Stimulated activated CD8-positive, alpha-beta memory T cell treated with anti-CD3 and anti-CD28 coated beads, Interleukin-15, amount 100 ng/mL, for 24 hours (primary cell): ENCODE results near the gene NKD1.
"Not testable (repeated sequence)": the region's sequence is repeated elsewhere in the genome, so short reads cannot be mapped to it uniquely, and the experiment has no call there.

Source experiments
- DNase-seq: peaks from one replicate; pipeline ENCODE4 v3.0.0-alpha.2; 2020; ENCODE audit warnings: low read depth

The NKD1 gene, protein sequence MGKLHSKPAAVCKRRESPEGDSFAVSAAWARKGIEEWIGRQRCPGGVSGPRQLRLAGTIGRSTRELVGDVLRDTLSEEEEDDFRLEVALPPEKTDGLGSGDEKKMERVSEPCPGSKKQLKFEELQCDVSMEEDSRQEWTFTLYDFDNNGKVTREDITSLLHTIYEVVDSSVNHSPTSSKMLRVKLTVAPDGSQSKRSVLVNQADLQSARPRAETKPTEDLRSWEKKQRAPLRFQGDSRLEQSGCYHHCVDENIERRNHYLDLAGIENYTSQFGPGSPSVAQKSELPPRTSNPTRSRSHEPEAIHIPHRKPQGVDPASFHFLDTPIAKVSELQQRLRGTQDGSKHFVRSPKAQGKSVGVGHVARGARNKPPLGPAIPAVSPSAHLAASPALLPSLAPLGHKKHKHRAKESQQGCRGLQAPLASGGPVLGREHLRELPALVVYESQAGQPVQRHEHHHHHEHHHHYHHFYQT

DNA sequence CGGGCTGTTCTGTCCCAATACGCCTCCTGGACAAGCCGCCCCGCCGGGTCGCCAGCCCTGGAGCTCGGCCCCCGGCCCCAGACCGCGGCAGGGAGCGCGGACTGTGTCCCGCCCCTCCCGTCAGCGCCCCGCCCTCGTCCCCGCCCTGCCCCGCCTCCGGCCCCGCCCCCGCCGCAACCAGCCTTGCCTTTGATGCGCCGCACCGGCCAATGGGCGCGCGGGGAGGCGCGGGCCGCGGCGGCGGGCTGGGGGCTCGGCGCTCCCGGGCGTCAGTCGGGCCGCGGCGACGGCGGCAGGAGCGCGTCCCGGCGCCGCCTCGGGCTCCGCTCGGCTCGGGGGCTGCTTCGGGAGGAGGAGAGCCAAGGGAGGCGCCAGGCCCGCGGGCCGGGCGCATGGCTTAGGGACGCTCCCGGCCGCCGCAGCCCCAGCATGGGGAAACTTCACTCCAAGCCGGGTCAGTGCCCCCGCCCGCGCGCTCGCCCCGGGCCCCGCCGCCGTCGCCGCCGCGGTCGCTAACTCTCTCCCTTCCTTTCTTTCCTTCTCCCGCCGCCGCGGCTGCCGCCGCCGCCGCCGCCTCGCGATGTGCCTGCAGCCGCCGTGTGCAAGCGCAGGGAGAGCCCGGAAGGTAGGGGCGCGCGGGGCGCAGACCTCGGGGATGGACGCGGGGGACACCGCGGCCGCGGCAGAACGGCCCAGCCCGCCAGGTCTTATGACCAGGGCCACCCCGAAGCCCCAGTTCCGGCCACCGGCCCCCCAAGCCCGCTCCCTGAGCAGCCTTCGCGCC is at the start of gene NKD1:
Gene NKD1 (plus strand): TSS at position 272 of the 784 bp plus-strand sequence. CDS start 158 bp downstream, at position 430.
- DNase-seq, result peak; percentile 54

DNA sequence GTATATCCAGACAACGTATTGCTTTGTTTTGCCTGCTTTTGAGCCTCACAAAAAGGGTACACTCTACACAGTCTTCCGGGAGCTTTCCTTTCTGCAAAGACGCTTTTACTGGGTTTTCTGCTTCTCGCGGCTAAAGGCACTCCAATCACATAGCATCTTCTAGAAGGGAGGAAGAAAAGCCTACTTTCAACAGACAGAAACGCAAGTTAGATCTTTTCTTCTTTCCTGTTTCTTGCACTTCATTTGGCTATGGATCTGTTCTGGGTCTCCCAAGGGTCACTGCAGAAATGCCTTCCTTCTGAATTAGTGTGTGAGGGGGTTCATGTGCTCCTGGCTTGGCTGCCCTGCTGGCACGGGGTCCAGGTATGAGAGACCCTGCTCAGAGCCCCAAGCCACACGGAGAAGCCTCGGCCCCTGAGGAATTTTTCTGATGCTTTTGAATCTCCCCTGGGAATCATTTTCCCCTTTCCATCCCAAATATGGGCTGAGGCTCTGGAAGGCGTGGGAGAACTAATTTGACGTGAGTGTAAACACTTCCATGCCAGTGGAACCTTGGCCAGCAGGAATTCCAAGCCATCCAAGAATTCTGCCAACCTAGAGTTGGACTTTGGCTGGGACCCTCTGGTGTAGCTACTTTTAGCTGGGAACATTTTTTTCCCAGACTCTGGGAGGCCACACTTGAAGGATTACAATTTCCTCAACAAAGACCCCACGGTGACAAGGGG is 49.6 kb upstream of the NKD1 start:
- DNase-seq, result no peak

DNA sequence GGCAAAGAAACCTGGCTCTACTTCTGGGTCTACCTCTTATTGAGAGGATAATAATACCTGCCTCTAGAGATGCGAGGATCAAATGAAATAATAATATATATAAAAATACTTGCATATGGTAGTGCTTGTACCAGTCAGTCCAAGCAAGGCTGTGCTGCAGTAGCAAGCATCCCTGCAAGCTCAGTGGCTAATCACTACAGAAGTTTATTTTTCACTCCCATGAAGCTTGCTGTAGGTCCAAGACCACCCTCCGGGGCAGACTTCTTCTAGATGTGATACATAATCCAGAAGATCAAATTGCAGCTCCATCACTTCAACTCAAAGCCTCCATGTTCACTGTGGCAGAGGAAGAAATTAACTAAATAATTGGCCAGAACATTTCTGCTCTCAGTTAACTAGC is 48.9 kb upstream of the NKD1 start:
- DNase-seq, result no peak

DNA sequence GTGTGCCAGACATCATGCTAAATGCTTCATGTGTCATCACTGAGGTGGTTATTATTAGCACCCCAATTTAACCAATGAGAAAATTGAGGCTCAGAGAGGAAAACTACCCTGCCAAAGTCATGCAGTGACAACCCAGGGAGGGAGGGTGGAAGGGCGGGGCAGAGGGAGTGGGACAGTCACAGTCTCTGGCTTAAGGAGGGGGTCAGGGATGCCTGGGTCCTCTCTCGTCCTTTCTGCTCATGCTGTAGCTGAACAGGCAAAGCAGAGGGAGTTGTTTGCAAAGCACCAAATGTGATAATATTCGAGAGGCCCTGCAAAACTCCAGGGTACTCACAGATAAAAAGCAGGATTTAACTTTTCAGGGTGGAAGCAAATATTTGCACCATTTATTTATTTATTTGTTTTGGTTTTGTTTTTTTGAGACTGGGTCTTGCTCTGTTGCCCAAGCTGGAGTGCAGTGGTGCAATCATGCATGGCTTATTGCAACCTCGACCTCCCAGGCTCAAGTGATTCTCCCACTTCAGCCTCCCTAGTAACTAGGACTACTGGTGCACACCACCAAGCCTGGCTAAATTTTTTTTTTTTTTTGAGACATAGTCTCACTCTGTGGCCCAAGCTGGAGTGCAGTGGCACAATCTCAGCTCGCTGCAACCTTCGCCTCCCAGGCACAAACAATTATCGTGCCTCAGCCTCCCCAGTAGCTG is 47.9 kb upstream of the NKD1 start:
- no peak for DNase-seq

DNA sequence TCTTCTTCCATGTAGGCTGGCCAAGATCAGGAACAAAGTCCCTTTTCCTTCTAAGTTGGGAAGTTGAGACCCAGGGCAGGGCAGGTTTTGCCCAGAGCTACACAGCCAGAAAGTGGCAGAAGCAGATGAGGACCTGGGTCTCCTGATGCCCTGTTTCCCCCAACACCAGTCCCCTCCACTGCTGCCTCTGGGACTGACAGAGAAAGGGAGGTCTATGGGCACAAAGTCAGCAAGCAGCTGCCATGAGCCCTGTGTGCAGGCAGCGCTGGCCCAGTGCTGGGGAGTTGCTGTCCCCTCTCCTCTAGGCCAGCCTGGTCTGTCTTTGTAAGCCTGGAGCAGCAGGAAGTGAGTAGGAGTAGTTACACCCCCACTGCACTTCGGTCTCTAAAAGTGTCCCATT is 46.9 kb upstream of the NKD1 start:
- DNase-seq, result no peak

DNA sequence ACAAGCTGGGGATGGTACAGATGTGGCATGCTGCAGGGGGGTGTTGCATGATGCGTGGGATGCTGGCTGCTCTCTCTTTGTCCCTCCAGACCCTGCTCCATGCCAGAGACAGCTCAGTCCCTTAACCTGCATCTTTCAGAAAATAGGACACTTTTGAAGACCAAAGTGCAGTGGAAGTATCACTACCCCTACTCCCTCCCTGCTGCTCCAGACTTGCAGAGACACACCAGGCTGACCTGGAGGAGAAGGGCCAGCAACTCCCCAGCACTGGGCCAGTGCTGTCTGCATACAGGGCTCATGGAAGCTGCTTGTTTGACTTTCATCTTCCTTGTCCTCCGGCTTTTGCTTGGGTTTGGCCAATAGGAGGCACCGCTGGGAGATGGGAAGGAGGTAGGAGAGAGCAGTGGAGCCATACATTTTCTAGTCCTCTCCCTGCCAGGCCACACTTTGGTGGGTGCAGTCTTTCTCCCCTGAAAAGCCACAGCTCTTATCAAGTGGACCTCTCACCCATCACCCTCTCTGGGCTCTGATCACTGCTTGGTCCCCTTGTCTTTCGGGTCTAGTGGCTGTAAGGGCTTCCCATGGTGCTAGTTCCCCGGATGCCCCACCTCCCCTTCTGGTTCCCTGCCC is 46.1 kb upstream of the NKD1 start:
- DNase-seq, result no peak

DNA sequence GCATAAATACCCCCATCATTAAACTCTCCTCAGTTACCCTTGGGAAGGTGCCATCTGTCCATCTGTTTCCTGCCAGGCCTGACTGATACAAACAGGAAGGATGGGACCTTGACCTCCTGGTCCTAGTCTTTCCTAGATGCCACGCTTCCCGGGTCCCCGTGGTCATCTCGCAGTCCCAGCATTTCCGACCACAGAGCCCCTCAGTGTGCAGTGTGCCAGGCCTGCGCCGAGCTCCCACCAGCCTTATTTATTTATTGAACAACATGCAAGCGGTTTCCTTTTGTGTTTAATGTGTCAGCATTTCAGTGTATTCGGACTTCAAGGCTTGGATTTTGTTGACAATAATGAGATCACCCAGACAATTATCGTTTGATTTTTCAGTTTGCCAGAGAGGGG is 45.6 kb upstream of the NKD1 start:
- DNase-seq, result no peak

DNA sequence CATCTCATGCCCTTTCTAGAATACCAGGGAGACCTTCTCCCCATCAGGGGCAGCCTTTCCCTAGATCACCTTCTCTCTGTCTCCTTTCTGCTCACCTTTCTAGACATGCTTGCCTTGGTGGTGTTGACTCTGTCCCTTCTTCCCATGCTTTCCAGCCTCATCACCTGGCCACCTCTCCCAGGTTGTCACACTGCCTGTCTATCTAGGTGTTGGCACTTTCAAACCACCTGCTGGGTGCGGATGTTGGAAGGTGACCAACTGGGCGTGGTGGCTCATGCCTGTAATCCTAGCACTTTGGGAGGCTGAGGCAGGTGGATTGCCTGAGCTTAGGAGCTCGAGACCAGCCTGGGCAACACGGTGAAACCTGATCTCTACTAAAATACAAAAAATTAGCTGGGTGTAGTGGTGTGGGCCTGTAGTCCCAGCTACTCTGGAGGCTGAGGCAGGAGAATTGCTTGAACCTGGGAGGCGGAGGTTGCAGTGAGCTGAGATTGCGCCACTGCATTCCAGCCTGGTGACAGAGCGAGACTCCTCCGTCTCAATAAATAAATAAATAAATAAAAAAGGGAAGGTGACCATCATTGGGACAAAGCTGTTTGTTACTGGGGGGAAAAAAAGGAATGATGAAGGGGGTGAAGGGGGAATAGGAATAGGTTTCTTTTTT is 44.2 kb upstream of the NKD1 start:
- not testable (repeated sequence) for DNase-seq

DNA sequence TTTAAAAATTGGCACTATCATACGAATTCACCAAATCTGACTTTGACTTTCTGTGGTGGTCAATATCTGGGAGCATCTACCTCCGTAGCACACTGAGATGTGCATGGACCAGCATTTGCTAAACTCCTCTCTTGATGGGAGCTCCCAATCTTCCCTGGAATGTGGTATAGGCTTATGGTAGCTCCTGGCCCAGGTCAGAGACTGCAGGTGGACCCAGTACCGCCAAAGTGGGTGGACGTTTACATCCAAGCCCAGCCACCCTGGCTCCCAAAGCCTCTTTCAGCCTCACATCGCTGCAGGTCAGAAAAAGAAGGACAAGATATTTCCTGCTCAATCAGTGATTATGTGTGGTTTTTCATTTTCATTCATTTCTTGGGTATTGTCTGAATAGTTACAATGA is 43.1 kb upstream of the NKD1 start:
- DNase-seq, result no peak

DNA sequence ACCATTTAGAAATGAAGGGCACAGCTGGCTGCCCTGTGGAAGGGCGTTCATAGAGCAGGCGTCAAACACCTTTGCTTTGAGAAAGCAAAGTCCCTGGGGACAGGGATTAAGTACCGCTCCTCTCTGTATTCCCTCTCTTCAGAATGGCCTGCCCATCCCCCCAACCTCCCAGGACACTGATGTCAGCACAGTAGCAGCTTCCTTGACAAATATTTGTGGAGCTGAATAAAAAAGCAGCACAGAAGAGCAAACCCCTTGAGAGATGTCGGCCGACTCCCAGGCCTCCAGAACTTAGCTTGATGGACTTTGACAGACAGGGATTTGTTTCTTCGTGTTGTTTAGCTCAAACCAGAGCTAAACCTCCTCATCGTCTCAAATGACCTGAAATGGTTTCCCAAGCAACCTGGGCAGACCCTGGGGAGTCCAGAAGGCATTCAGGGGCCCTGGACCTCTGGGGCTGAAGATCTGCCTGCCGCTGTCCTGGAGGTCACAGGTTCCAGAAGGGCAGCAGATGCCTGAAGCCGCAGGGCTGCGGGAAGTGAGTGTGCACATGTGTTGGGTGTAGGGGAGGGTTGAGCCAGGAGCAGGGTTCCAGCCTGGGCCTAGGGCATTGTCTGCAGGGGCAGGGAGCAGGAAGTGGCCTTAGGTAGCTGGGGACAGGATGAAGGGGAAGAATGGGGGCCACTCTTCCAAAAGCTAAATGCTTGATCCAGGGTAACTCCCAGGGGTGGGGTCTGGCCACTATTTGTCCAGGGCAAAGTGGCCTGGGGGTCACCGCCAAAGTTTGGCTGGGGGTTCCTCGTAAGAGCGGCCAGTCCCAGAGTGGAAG is 42.3 kb upstream of the NKD1 start:
- no peak for DNase-seq

DNA sequence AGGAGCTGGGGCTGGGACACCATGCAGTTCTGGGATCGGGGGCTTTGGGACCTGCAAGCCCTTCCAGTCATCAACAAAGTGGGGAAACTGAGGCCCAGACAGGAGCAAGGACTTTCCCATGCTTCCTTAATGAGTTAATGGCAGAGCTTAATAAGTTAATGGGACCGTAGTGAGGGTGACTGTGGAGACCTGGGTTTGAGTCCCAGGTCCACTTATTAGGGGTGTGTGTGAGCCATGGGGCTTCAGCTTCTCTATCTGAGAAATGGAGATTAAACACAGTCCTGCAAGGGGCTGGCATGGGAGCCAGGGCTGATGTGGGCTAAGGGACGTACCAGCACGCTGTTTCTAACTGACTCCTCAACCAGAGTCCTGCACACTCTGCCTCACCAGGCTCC is 41.7 kb upstream of the NKD1 start:
- DNase-seq, result no peak

DNA sequence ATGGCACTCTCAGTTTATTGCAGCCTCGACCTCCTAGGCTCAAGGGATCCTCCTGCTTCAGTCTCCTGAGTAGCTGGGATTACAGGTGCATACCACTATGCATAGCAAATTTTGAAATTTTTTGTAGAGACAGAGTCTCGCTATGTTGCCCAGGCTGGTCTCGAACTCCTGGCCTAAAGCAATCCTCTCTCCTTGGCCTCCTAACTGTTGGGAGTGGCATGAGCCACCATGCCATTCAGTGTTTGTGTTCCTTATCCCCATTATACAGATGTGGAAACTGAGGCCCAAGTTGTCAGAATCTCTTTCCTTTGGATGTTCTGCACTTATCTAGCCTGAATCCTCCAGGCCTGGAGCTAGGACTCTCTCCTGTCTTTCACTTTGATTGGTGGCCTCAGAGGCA is 40.8 kb upstream of the NKD1 start:
- DNase-seq, result no peak

DNA sequence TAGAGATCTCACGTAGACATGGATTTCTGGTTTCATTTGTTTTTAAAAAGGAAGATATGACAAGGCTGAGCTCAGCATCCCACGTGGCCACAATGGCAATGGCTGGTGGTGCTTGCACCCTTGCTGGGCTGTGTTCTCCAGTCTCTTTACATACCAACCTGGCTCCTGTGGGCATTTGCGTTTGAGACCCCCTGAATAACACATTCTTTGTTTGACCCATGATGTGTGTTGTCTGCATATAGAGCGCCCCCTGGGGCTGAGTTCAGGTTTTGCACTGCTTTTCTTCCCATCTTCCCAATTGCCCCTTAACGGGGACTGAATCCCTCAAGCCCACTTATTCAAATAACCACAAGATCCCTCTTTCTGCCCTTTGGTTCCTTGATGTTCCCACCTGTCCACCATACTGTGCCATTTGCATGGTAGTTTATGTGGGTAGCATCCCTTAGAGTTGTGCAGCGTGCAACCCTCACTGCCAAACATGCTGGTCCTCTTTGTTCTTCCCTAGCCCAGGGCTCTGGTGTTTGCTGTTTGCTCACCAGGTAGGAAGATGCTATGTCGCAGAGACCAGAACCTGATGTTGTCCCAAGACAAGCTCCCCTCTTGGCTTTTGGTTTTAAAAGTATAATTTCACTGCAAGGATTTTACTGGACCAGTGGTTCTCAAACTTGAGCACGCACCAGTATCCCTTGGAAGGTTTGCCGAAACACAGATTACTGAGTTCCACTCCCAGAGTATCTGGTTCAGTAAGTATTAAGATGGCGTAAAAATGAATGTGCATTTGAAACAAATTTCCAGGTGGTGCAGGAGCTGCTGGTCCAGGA is 38.5 kb upstream of the NKD1 start:
- peak; percentile 21 for DNase-seq

DNA sequence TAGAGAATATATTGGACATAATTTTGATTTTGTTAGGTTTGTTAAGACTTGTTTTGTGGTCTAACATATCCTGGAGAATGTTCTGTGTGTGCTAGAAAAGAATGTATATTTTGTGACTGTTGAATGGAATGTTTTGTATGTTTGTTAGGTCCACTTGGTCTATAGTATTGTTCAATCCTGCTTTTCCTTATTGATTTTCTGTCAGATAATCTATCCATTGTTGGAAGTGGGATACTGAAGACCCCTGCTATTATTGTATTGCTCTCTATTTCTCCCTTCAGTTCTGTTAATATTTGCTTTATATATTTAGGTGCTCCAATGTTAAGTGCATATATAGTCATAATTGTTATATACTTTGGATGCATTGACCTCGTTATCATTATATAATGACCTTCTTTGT is 33.0 kb upstream of the NKD1 start:
- no peak for DNase-seq

DNA sequence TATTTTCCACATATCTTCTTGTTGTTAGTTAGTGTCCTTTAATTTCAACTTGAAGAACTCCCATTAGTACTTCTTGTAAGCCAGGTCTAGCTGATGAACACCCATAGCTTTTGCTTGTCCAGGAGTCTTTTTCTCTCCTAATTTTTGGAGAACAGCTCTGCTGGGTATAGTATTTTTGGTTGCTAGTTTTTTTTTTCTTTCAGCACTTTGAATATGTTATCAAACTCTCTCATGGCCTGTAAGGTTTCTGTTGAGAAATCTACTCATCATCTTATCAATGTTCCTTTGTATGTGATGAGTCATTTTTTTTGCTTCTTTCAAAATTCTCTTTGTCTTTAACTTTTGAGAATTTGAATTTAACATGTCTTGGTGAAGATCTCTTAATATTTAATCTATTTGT is 31.8 kb upstream of the NKD1 start:
- DNase-seq, result no peak

DNA sequence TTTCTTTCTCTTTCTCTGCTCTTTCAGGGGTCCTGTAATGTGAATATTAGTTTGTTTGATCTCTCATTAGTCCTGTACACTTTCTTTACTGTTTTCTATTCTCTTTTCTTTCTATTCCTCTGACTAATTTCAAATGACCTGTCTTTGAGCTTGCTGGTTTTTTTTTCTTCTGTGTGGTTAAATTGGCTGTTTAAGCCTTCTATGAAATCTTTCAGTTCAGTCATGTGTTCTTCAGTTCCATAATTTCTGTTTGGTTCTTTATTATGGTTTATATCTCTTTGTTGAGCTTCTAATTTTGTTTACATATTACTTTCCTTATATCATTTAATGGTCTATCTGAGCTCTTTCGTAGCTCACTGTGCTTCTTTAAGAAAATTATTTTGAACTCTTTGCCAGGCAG is 31.3 kb upstream of the NKD1 start:
- DNase-seq, result no peak

DNA sequence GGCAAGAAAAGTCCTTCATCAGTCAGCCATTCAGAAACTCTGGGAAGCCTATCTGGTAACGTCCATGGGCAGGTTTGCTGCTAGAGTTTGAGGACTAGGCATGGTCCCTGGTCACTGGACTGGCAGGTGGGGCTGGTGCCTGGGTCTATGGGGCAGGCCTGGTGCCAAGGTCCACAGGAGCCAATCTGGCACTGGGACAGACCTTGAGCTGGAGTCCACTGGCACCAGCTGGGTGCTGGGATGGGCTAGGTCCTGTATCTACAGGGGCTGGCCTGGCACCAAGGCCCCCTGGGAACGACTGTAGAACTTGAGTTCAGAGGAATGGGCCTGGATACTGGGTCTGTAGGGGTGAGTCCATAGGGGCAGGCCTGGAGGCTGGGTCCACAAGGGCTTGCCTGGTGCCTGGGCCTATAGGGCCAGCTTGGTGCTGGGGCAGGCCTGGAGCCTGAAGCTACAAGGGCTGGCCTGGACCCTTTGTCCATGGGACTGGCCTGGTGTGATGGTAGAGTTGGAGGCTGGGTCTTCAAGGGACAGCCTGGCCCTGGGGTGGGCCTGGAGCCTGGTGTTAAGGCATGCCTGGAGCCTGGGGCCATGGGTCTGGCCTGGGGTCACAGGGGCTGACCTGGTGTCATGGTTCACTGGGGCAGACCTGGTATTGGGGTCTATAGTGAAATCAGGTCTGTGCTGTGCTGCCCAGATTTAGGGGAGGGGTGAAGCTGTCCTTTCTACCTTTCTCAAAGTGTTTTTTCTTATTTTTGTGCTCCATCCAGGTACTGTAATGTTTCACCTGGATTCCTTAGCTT is 30.5 kb upstream of the NKD1 start:
- no peak for DNase-seq

DNA sequence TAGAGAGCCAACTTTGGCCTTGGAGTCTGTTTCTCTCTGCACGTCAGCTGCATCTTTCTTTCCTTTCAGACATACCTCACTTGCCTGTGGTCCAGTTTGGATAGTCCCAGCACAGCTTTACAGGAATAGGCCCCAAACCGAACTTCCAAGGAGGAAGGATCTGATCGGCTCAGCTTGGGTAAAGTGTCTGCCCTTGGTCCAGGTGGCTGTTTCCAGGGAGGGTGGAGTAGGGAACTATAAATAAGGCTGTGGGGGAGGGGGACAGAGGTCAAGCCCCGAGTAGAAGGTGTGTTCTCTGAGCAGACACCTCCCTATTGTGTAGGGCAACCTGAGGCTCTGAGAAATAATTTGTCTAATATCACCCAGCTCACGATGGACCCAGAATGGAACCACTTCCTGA is 29.2 kb upstream of the NKD1 start:
- DNase-seq, result no peak
